IPS-18c (cell line): Measurements from ENCODE around the gene ATL1.
"Not testable (repeated sequence)": the region's sequence is repeated elsewhere in the genome, so short reads cannot be mapped to it uniquely, and the experiment has no call there.

Source experiments
- H3K4me3 ChIP-seq: 2 replicates; pipeline ENCODE4 v1.7.0; 2013; ENCODE audit warnings: low read depth, mild to moderate bottlenecking, low read length, moderate library complexity; ENCODE audit not compliant: insufficient read depth
- H3K9me3 ChIP-seq: one replicate; pipeline ENCODE4 v1.6.1; 2013; ENCODE audit warnings: mild to moderate bottlenecking, low read length, moderate library complexity; ENCODE audit not compliant: control insufficient read depth, insufficient read depth

ATL1 gene

DNA sequence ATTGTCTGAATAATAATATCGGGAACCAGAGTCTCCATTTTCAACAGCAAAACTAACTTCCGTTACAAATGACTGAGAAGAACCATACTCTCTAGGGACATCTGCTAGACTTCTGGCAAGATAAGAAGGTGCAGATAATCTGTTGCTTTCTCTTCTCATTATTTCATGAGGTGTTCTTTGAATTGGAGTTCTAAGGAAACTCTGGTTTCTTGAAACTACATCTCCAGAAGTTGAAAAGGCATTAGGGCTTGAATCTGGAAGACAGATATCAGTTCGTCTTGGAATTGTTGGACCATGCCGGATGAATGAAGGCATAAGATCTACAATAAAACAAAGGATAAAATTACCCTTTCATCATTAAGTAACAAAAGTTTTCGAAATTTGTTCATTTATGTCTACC, 105.4 kb downstream of the ATL1 start:
- H3K9me3 ChIP-seq, H3K4me3 ChIP-seq: not testable (repeated sequence)

- no peaks in the 10 kb centered on the region for H3K9me3 ChIP-seq
- H3K4me3 ChIP-seq = peak overlapping the region; percentile 77
Measured at GRCh38 chr14:50666772-50667683, 107.1 kb downstream of the ATL1 start.

DNA sequence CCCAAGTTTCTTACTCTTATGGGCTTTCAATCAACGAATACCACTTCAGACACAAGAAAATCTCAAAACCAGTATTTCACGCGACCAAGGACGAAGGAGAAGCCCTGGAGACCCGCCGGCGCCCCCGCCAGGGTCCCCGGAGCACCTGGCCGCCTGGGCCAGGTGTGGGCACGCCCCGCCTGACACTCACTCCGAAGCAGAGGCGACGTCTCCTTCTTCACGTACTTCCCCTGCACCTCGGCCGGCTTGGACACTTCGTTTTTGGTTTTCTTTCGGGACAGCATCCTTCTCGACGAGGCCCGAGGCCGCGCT, 107.7 kb downstream of the ATL1 start:
- peak overlapping the region; percentile 77 for H3K4me3 ChIP-seq

DNA sequence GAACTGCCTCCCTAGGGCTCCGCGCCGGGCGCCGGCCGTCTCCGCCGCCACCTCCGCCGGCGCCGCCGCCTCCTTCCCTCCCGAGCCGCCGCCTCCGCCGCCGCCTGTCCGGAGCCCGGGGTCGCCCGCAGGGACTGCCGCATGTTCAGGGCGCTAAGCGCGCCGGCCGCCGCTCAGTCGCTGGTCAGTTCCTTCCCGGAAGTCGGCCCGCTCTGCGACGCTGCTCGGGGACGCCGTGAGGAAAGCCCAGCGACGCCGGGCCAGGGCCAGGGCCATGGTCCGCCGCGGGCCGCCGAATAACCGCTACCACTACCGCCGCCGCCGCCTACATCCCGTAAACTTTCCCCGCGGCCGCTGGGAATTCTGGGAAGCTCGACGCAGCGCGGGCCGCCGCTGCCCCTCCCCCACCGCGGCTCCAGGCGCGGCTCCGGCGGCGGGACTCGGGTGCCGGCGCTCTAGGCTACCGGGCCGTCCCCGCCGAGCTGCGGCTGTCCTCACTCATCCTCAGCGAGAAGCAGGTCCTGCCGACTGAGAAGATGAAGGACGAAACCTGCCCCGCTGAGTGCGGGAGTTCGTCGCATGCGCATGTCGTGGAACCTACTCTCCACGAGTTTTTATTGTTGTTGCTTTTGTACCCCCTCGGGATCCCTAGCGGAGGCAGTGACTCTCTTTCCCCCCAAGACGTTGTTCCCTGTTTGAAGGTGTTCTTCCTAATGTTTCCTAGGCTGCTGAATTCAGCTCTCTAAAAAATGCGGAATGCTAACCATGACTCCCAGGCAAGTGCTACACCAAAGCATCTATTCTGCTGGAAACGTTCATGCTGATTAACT, 108.3 kb downstream of the ATL1 start, which contains the start of gene SAV1:
SAV1 (minus strand) TSS at position 311 of the 830 bp plus-strand sequence. CDS start 339 bp downstream, outside the sequence.
- H3K9me3 ChIP-seq = no peaks in the 10 kb centered on the region
- H3K4me3 ChIP-seq = peak within 1 kb of the TSS; percentile 77

More for the DNA sequence above, 107.7 kb downstream of the ATL1 start:
- H3K9me3 ChIP-seq = no peaks in the 10 kb centered on the region

DNA sequence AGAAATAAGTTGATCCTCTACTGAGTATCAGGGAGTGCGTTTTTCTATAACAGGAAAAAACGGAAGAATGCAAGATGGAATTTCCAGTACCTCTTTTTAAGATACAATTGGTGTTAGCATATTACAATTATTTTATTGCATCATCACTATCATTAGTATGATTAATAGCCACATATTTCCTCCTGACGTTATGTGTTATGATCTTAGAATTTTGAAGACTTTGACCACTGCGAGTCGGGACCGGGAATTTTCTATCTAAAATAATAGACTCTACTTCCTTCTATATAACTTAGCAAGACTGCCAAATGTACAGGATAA, 108.8 kb downstream of the ATL1 start:
- Histone ChIP-seq H3K4me3 (peak overlapping the region; percentile 77), H3K9me3 (no peaks in the 10 kb centered on the region)

- Histone ChIP-seq H3K9me3 (no peaks in the 10 kb centered on the region), H3K4me3 (no peak overlapping the region)
Measured at GRCh38 chr14:50669441-50669986, 109.6 kb downstream of the ATL1 start.

DNA sequence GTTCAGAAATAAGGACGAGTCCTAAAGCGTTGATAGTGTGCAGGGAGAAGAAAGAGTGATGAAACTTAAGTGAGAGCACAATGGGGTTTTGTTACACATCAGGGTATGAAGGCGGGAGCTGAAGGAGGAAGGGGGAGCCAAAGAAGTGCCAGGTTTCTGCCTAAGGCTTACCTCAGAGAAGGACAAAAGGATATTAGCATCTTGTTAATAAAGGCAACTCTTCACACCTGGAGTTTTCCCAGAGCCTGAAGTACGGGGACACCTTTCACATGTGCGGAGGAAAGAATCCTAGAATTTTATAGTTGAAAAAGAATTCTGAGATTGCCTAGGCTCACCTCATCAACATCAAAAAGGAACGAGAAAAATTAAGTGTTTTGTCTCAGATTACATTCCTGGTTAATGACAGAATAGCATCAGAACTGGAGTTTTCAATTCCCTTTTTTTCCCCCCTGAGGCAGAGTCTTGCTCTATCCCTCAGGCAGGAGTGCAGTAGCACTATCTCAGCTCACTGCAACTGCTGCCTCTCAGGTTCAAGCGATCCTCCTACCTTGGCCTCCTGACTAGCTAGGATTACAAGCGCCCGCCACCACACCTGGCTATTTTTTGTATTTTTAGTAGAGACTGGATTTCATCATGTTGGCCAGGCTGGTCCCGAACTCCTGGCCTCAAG, 110.4 kb downstream of the ATL1 start:
- Histone ChIP-seq H3K4me3 (no peak overlapping the region), H3K9me3 (no peaks in the 10 kb centered on the region)

DNA sequence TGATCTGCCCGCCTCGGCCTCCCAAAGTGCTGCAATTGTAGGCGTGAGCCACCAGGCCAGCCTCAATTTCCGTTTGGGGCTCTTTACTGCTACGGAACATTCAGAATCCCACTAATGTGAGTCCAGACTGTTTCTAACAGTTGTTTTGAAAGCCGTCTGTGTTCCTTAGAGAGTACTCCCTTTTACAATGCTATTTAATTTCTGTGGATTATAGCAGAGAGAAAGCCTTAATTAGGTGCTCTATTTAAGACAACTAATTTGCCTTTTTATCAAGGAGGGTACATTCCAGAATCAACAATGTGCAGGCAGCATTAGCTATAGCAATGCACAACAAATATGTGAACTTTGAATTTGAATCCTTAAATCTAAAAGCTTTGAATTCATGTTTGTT, 110.9 kb downstream of the ATL1 start:
- Histone ChIP-seq H3K4me3 (no peak overlapping the region), H3K9me3 (no peaks in the 10 kb centered on the region)

DNA sequence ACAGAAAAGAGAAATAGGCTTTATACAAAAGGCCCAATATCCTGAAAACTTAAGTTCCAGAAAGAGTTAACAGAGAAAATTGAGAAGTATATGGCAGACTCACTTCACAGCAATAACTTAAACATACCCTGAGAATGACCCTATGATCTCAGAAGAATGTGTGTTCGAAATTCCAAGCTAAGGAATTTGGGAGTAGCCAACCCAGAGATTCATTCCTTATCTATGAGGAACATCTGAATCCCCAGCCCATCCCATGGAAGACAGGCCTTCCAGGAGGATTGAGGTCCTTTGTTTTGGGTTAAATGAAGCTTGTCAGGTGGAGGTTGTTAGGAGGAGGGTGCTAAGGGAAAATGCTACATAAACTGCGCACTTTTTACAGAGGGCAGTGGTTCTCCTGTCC, 115.7 kb downstream of the ATL1 start:
- H3K4me3 ChIP-seq = no peak overlapping the region
- no peaks in the 10 kb centered on the region for H3K9me3 ChIP-seq

- H3K4me3 ChIP-seq = no peak overlapping the region
Measured at GRCh38 chr14:50676814-50677516, 117.0 kb downstream of the ATL1 start.

DNA sequence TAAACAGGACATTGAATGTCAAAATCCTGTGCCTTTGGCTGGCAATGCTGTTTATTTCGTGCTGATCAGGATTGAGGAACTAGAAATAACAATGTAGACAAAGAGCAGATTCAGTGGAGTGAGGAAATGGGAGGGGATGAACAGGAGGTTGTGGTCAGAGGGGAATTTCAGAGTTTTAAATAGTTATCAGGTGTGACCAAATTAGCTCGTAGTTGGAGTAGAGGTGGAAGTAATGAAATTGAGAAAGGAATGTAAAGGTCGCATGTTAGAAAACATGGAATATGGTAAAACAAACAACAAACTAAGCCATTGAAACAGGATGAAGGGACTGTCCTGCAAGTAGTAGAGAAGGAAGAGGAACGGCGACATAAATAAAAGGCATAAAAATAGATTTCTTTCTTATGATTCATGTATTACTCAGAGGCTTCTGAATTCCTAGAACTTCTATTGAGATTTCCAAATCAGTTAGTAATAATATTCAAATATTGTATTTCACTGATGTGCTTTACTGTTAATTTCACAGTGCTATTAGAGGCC, 117.7 kb downstream of the ATL1 start:
- H3K9me3 ChIP-seq = no peaks in the 10 kb centered on the region
- H3K4me3 ChIP-seq = no peak overlapping the region

More at GRCh38 chr14:50676814-50677516, 117.0 kb downstream of the ATL1 start:
- H3K9me3 ChIP-seq = no peaks in the 10 kb centered on the region

DNA sequence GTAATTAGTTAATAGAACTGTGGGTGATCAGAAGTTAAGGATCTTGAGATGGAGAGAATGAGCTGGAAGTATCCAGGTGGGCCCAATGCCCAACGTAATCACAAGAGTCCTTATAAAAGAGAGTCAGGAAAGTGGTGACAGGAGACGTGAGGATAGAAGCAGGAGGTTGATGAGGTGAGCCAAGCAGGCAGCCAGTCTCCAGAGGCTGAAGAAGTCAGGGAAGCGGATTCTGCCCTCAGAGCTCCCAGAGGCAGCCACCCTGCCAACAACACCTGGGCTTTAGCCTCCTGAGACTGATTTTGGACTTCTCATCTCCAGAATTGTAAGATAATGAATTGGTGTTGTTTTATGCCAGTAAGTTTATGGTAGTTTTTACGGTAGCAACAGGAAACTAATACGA, 118.2 kb downstream of the ATL1 start:
- H3K9me3 ChIP-seq = no peaks in the 10 kb centered on the region
- no peak overlapping the region for H3K4me3 ChIP-seq

DNA sequence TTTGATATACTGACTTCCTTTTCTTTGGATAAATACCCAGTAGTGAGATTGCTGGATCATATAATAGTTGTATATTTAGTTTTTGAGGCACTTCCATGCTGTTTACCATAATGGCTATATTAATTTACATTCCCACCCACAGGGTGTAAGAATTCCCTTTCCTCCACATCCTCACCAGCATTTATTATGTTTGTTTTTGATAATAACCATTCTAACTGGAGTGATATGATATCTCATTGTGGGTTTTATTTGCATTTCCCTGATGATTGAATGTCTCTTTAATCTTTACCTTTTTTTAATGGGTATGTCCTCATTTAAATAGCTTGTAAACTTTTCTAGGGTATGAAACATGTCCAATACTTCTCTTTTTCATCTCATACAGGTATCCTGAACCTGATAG, 119.7 kb downstream of the ATL1 start:
- Histone ChIP-seq H3K4me3 (no peak overlapping the region), H3K9me3 (no peaks in the 10 kb centered on the region)
